KMS-11 (cell line): ENCODE results near the gene ZC3H10.

Experiments used
- H2AFZ ChIP-seq: fragments of 200-600 bp; sonication (generic); 2 replicates; pipeline ENCODE4 v1.6.1; 2016; ENCODE audit warnings: antibody characterized with exemption, mixed run types, low read depth
- H3K27ac ChIP-seq: fragments of 200-600 bp; sonication (generic); 2 replicates; pipeline ENCODE4 v1.6.1; 2016; ENCODE audit warnings: mild to moderate bottlenecking, mixed run types
- H3K27me3 ChIP-seq: fragments of 200-600 bp; sonication (generic); 2 replicates; pipeline ENCODE4 v1.6.1; 2017; ENCODE audit warnings: mild to moderate bottlenecking, low read depth, mixed run types, moderate library complexity; ENCODE audit not compliant: insufficient read depth
- H3K36me3 ChIP-seq: fragments of 200-600 bp; sonication (generic); 2 replicates; pipeline ENCODE4 v1.6.1; 2017; ENCODE audit warnings: mild to moderate bottlenecking, mixed run types; ENCODE audit not compliant: insufficient read depth
- H3K4me1 ChIP-seq: fragments of 200-600 bp; sonication (generic); 2 replicates; pipeline ENCODE4 v1.6.1; 2016; ENCODE audit warnings: mild to moderate bottlenecking, low read depth, mixed run types; ENCODE audit not compliant: poor library complexity, severe bottlenecking
- H3K4me2 ChIP-seq: fragments of 200-600 bp; sonication (generic); 2 replicates; pipeline ENCODE4 v1.7.0; 2016; ENCODE audit warnings: mild to moderate bottlenecking, mixed run types
- H3K4me3 ChIP-seq: fragments of 200-600 bp; sonication (generic); IDR thresholded peaks from 2 replicates; pipeline ENCODE4 v1.6.1; 2017; ENCODE audit warnings: low read depth, low read length, mixed read lengths; ENCODE audit not compliant: insufficient read depth
- H3K79me2 ChIP-seq: fragments of 200-600 bp; sonication (generic); 2 replicates; pipeline ENCODE4 v1.6.1; 2016; ENCODE audit warnings: low read depth, mixed run types; ENCODE audit not compliant: insufficient read depth
- H3K9ac ChIP-seq: fragments of 200-600 bp; sonication (generic); 2 replicates; pipeline ENCODE4 v1.6.1; 2016; ENCODE audit warnings: mild to moderate bottlenecking, mixed run types
- H4K20me1 ChIP-seq: fragments of 200-600 bp; sonication (generic); 2 replicates; pipeline ENCODE4 v1.6.1; 2016; ENCODE audit warnings: mild to moderate bottlenecking, mixed run types; ENCODE audit not compliant: insufficient read depth
- TF ChIP-seq, protein P1 (sequence below): fragments of 200-600 bp; sonication (generic); conservative IDR thresholded peaks from 2 replicates; pipeline ENCODE4 v1.6.1; 2017; ENCODE audit warnings: low read depth, mild to moderate bottlenecking, antibody characterized with exemption, low read length, moderate library complexity, mixed read lengths

ZC3H10 gene

GRCh38 chr12:56157201-56158028 lies 39.3 kb downstream of the ZC3H10 start:
- Histone ChIP-seq H3K36me3 (peaks cover 22% of the 10 kb centered on the region; the same call in 1 of the 2 replicates), H4K20me1 (no peaks in the 10 kb centered on the region), H2AFZ (peak overlapping the region; percentile 48), H3K9ac (peak overlapping the region; percentile 82), H3K4me1 (peaks cover 54% of the 10 kb centered on the region), H3K27ac (peak overlapping the region; percentile 66), H3K27me3 (no peaks in the 10 kb centered on the region), H3K79me2 (peaks cover 35% of the 10 kb centered on the region), H3K4me3 (no peak overlapping the region), H3K4me2 (peak overlapping the region; percentile 86)
- TF ChIP-seq, protein P1, sequence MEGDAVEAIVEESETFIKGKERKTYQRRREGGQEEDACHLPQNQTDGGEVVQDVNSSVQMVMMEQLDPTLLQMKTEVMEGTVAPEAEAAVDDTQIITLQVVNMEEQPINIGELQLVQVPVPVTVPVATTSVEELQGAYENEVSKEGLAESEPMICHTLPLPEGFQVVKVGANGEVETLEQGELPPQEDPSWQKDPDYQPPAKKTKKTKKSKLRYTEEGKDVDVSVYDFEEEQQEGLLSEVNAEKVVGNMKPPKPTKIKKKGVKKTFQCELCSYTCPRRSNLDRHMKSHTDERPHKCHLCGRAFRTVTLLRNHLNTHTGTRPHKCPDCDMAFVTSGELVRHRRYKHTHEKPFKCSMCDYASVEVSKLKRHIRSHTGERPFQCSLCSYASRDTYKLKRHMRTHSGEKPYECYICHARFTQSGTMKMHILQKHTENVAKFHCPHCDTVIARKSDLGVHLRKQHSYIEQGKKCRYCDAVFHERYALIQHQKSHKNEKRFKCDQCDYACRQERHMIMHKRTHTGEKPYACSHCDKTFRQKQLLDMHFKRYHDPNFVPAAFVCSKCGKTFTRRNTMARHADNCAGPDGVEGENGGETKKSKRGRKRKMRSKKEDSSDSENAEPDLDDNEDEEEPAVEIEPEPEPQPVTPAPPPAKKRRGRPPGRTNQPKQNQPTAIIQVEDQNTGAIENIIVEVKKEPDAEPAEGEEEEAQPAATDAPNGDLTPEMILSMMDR = peak; percentile 88

GRCh38 chr12:56158029-56158925 lies 40.2 kb downstream of the ZC3H10 start, which contains the start of gene MYL6:
Gene MYL6, plus strand, starts transcription at chr12:56158359. Its CDS starts 43 bp downstream, at chr12:56158402.
- H2AFZ ChIP-seq = peak within 1 kb of the TSS; percentile 48
- H3K4me3 ChIP-seq = peak within 1 kb of the TSS; percentile 92
- H3K27me3 ChIP-seq = no peaks in the 10 kb centered on the region
- peak within 1 kb of the TSS; percentile 97 for H3K4me2 ChIP-seq
- H3K27ac ChIP-seq = peak within 1 kb of the TSS; percentile 69
- H3K36me3 ChIP-seq = peaks cover 29% of the 10 kb centered on the region; the same call in 1 of the 2 replicates
- peak within 1 kb of the TSS; percentile 82 for H3K9ac ChIP-seq
- H4K20me1 ChIP-seq = no peaks in the 10 kb centered on the region
- TF ChIP-seq, protein P1 = peak; percentile 32; the same call in 1 of the 2 replicates
- peaks cover 47% of the 10 kb centered on the region for H3K4me1 ChIP-seq
- H3K79me2 ChIP-seq = peaks cover 35% of the 10 kb centered on the region

- H3K4me3 ChIP-seq = peak overlapping the region; percentile 92
- peaks cover 35% of the 10 kb centered on the region for H3K79me2 ChIP-seq
- peak overlapping the region; percentile 97 for H3K4me2 ChIP-seq
- peaks cover 31% of the 10 kb centered on the region; the same call in 1 of the 2 replicates for H3K36me3 ChIP-seq
- TF ChIP-seq, protein P1 = 0 out of 2 replicates have a peak, but pooled peaks have one; percentile 16
- peak overlapping the region; percentile 82 for H3K9ac ChIP-seq
- no peak overlapping the region for H2AFZ ChIP-seq
- peak overlapping the region; percentile 69 for H3K27ac ChIP-seq
- peaks cover 40% of the 10 kb centered on the region for H3K4me1 ChIP-seq
- H3K27me3 ChIP-seq = no peaks in the 10 kb centered on the region
- no peaks in the 10 kb centered on the region for H4K20me1 ChIP-seq
Observed at GRCh38 chr12:56158926-56159461, 40.9 kb downstream of the ZC3H10 start.
